SW480 (cell line): Measurements from ENCODE around the gene LAMA4.
A peak's percentile ranks its signal among the peaks of the same experiment; 100 is the strongest.
"Not testable (repeated sequence)": the region's sequence is repeated elsewhere in the genome, so short reads cannot be mapped to it uniquely, and the experiment has no call there.

Source experiments
- DNase-seq: peaks from one replicate; pipeline ENCODE4 v3.0.0-alpha.2; 2016; ENCODE audit warnings: low spot score

The LAMA4 gene

GRCh38 chr6:112153926-112154607, 100.3 kb downstream of the LAMA4 start:
- peak; percentile 28 for DNase-seq

GRCh38 chr6:112150363-112150762, 104.0 kb downstream of the LAMA4 start:
- no peak for DNase-seq

GRCh38 chr6:112149719-112150263, 104.6 kb downstream of the LAMA4 start:
- no peak for DNase-seq

- DNase-seq: no peak
Observed at GRCh38 chr6:112149236-112149635, 105.1 kb downstream of the LAMA4 start.

GRCh38 chr6:112148103-112148502, 106.3 kb downstream of the LAMA4 start:
- no peak for DNase-seq

- DNase-seq: no peak
Observed at GRCh38 chr6:112145080-112145573, 109.2 kb downstream of the LAMA4 start.

GRCh38 chr6:112144145-112144926, 110.0 kb downstream of the LAMA4 start:
- DNase-seq: no peak

- DNase-seq: no peak
Observed at GRCh38 chr6:112141707-112142106, 112.7 kb downstream of the LAMA4 start.

GRCh38 chr6:112139052-112139451, 115.3 kb downstream of the LAMA4 start:
- DNase-seq: no peak

- DNase-seq: no peak
Observed at GRCh38 chr6:112130878-112131277, 123.5 kb downstream of the LAMA4 start.

- no peak for DNase-seq
Observed at GRCh38 chr6:112128208-112128607, 126.2 kb downstream of the LAMA4 start.

GRCh38 chr6:112123982-112124381, 130.4 kb downstream of the LAMA4 start:
- no peak for DNase-seq

GRCh38 chr6:112122756-112123155, 131.6 kb downstream of the LAMA4 start:
- no peak for DNase-seq

GRCh38 chr6:112118034-112118433, 136.3 kb downstream of the LAMA4 start:
- DNase-seq: no peak

- DNase-seq: peak; percentile 25
Observed at GRCh38 chr6:112117554-112117953, 136.8 kb downstream of the LAMA4 start.

GRCh38 chr6:112116221-112116620, 138.1 kb downstream of the LAMA4 start:
- DNase-seq: peak; percentile 0

- no peak for DNase-seq
Observed at GRCh38 chr6:112114577-112115223, 139.7 kb downstream of the LAMA4 start.

- no peak for DNase-seq
Observed at GRCh38 chr6:112113918-112114317, 140.4 kb downstream of the LAMA4 start.

- no peak for DNase-seq
Observed at GRCh38 chr6:112113431-112113830, 140.9 kb downstream of the LAMA4 start.

- DNase-seq: no peak
Observed at GRCh38 chr6:112109262-112109661, 145.1 kb downstream of the LAMA4 start.

- DNase-seq: no peak
Observed at GRCh38 chr6:112106562-112106961, 147.8 kb downstream of the LAMA4 start.

GRCh38 chr6:112106026-112106425, 148.3 kb downstream of the LAMA4 start:
- not testable (repeated sequence) for DNase-seq

GRCh38 chr6:112100561-112100960, 153.8 kb downstream of the LAMA4 start:
- no peak for DNase-seq
